Upper lobe of left lung (tissue), 6 donors: ENCODE measurements around the gene ACKR3. TPM values are rescaled to one million over a fixed set of nuclear protein-coding genes. Genes with fewer than 3 reads are reported as not detected.

Source experiments
- ATAC-seq, 2 donors: fragments of 200-7000 bp; cut with Tn5 transposase; one replicate each; pipeline ENCODE4 v1.9.1; 2022; ENCODE audit warnings: mild to moderate bottlenecking in 2 of 2, moderate library complexity in 2 of 2; ENCODE audit not compliant: low FRiP score in 2 of 2
- DNase-seq, 2 donors: peaks; one replicate each; pipeline ENCODE4 v3.0.0-alpha.2; 2019 to 2020
- H3K27ac ChIP-seq, 4 donors: fragments of 200-600 bp; sonication (generic); one replicate each; pipeline ENCODE4 v1.5.1; 2016 to 2019
- H3K27me3 ChIP-seq, 4 donors: fragments of 200-600 bp; sonication (generic); one replicate each; pipeline ENCODE4 v1.5.1; 2017 to 2019
- H3K36me3 ChIP-seq, 4 donors: fragments of 200-600 bp; sonication (generic); one replicate each; pipeline ENCODE4 v1.5.1; 2016 to 2019
- H3K4me1 ChIP-seq, 4 donors: fragments of 200-600 bp; sonication (generic); one replicate each; pipeline ENCODE4 v1.5.1; 2018 to 2019
- H3K4me3 ChIP-seq, 4 donors: fragments of 200-600 bp; sonication (generic); one replicate each; pipeline ENCODE4 v1.5.1; 2017 to 2019; ENCODE audit warnings: mild to moderate bottlenecking in 2 of 4, moderate library complexity in 1 of 4
- H3K9me3 ChIP-seq, 4 donors: fragments of 200-600 bp; sonication (generic); one replicate each; pipeline ENCODE4 v1.5.1; 2018 to 2019
- EP300 ChIP-seq, 4 donors: sonication (generic); formaldehyde crosslinking; IDR thresholded peaks; one replicate each; pipeline ENCODE4 v1.5.1; 2017; ENCODE audit warnings: antibody characterized with exemption in 4 of 4, control low read depth in 2 of 4
- POLR2A ChIP-seq, 4 donors: fragments of 450-650 bp; IDR thresholded peaks; one replicate each; pipeline ENCODE4 v1.5.1; 2016 to 2017; ENCODE audit warnings: antibody characterized with exemption in 4 of 4, mild to moderate bottlenecking in 2 of 4
- POLR2AphosphoS5 ChIP-seq, 2 donors: sonication (generic); formaldehyde crosslinking; IDR thresholded peaks; one replicate each; pipeline ENCODE4 v1.5.1; 2017; ENCODE audit warnings: antibody characterized with exemption in 2 of 2
- WGBS, 2 donors: methylation state at CpG; one replicate each; pipeline ENCODE4 v1.1.5; 2017 to 2018; 5-methylcytosine and 5-hydroxymethylcytosine counted together
- total RNA-seq, 6 donors: library from RNA; depleted of rRNA in 4 of 6; stranded (reverse); fragments of >200 nt in 4 of 6; gene quantifications; one replicate each; pipeline versions ENCODE4 v1.1.0 to v1.2.1, GENCODE V29; 2016 to 2021
- TF ChIP-seq, protein P1 (sequence below), 6 experiments: fragments of 450-650 bp in 4 of 6; fragments of 200-600 bp in 2 of 6; sonication (generic) in 2 of 6; IDR thresholded peaks; one replicate each; pipeline ENCODE4 v1.5.1; 2016 to 2019; ENCODE audit warnings: antibody characterized with exemption in 6 of 6
- donor health status: DM: no; HTN: no; CAD: no; lungs with moderate emphysema.
- donor health status: DM: no; HTN: yes; CAD: no; lungs with severe emphysema.

Gene ACKR3
- total RNA-seq, 6 donors from 2014 or later = 3.9 to 28.5 (median 10.5) TPM

- no peak overlapping the region for H3K4me3 ChIP-seq
- DNase-seq = peak in 1 of 2 donors; percentile 49
- no peak for TF ChIP-seq EP300 (IDR thresholded peaks at IDR 0.05)
- TF ChIP-seq, protein P1, sequence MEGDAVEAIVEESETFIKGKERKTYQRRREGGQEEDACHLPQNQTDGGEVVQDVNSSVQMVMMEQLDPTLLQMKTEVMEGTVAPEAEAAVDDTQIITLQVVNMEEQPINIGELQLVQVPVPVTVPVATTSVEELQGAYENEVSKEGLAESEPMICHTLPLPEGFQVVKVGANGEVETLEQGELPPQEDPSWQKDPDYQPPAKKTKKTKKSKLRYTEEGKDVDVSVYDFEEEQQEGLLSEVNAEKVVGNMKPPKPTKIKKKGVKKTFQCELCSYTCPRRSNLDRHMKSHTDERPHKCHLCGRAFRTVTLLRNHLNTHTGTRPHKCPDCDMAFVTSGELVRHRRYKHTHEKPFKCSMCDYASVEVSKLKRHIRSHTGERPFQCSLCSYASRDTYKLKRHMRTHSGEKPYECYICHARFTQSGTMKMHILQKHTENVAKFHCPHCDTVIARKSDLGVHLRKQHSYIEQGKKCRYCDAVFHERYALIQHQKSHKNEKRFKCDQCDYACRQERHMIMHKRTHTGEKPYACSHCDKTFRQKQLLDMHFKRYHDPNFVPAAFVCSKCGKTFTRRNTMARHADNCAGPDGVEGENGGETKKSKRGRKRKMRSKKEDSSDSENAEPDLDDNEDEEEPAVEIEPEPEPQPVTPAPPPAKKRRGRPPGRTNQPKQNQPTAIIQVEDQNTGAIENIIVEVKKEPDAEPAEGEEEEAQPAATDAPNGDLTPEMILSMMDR (IDR thresholded peaks at IDR 0.05) = no peak
- no peak for TF ChIP-seq POLR2A (IDR thresholded peaks at IDR 0.05)
- no peak for TF ChIP-seq POLR2AphosphoS5 (IDR thresholded peaks at IDR 0.05)
These were observed 15.1 kb downstream of the ACKR3 start for GRCh38 chr2:236584521-236585384.

GRCh38 chr2:236585966-236586365, 16.3 kb downstream of the ACKR3 start:
- Histone ChIP-seq H3K4me3 (no peak overlapping the region), H3K36me3 (peaks cover 0 to 6% (median 6%) of the 10 kb centered on the region in 4 donors), H3K4me1 (no peaks in the 10 kb centered on the region), H3K27ac (no peak overlapping the region), H3K9me3 (no peaks in the 10 kb centered on the region), H3K27me3 (no peaks in the 10 kb centered on the region)
- TF ChIP-seq EP300 (IDR thresholded peaks at IDR 0.05) = no peak
- TF ChIP-seq POLR2A (IDR thresholded peaks at IDR 0.05) = no peak
- TF ChIP-seq POLR2AphosphoS5 (IDR thresholded peaks at IDR 0.05) = no peak
- TF ChIP-seq, protein P1 (IDR thresholded peaks at IDR 0.05) = no peak
- WGBS, 2 donors = 90 to 93% methylated on average over 5 of the region's 5 CpGs
- ATAC-seq = no peak
- no peak for DNase-seq

More at GRCh38 chr2:236584521-236585384, 15.1 kb downstream of the ACKR3 start:
- H3K9me3 ChIP-seq = no peaks in the 10 kb centered on the region
- 91% methylated on average over 9 to 16 of the region's 16 CpGs for WGBS, 2 donors
- H3K27me3 ChIP-seq = no peaks in the 10 kb centered on the region
- peak in 1 of 2 donors; percentile 36 for ATAC-seq
- no peak overlapping the region for H3K27ac ChIP-seq
- peaks cover 0 to 11% (median 9%) of the 10 kb centered on the region in 4 donors for H3K36me3 ChIP-seq
- H3K4me1 ChIP-seq = no peaks in the 10 kb centered on the region

GRCh38 chr2:236587861-236588815, 18.5 kb downstream of the ACKR3 start:
- Histone ChIP-seq H3K36me3 (no peaks in the 10 kb centered on the region), H3K4me1 (no peaks in the 10 kb centered on the region), H3K27ac (no peak overlapping the region), H3K9me3 (no peaks in the 10 kb centered on the region), H3K27me3 (no peaks in the 10 kb centered on the region), H3K4me3 (no peak overlapping the region)
- TF ChIP-seq EP300 (IDR thresholded peaks at IDR 0.05) = no peak
- no peak for TF ChIP-seq POLR2AphosphoS5 (IDR thresholded peaks at IDR 0.05)
- TF ChIP-seq, protein P1 (IDR thresholded peaks at IDR 0.05) = no peak
- no peak for TF ChIP-seq POLR2A (IDR thresholded peaks at IDR 0.05)
- ATAC-seq (no peak), DNase-seq (no peak)
- 94 to 95% methylated on average over 32 of the region's 32 CpGs for WGBS, 2 donors

DNA sequence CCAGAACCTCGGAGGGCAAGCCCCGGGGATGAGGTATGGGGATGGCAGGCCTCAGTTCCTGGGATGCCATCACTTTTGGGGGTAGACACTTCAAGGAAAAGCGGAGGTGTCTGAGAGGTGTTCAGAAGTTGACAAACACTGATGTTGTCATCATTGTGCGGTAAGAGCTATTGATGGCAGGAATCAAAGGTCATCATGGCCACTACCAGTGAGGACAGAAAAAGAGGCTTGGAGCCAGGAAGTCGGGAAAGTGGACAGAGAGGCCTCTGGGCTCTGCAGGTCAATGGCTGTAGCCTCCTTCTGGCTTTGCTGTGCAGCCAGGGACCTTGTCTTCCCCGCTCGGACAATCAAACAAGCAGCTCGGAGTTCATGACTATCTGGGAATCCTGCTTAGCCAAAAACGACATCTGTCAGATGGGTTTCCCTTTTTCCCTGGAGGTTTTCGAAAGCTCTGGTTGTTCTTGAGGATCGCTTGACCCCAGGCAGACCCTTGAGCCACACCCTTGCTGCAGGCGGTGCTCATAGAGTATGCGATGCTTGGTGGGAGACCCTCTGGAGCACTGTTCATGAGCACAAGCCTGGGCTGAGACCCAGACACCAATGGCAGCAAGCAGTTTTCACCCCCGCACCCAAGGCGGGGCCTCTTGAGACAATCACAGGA, 19.4 kb downstream of the ACKR3 start:
- Histone ChIP-seq H3K4me1 (no peaks in the 10 kb centered on the region), H3K27me3 (no peaks in the 10 kb centered on the region), H3K4me3 (no peak overlapping the region), H3K27ac (no peak overlapping the region), H3K36me3 (no peaks in the 10 kb centered on the region), H3K9me3 (no peaks in the 10 kb centered on the region)
- TF ChIP-seq EP300 (IDR thresholded peaks at IDR 0.05) (no peak), POLR2AphosphoS5 (IDR thresholded peaks at IDR 0.05) (no peak), POLR2A (IDR thresholded peaks at IDR 0.05) (no peak)
- TF ChIP-seq, protein P1 (IDR thresholded peaks at IDR 0.05) = no peak
- DNase-seq (no peak), ATAC-seq (no peak)
- 91 to 93% methylated on average over 12 to 15 of the region's 15 CpGs for WGBS, 2 donors
